H1 (cell line): Measurements from ENCODE around the gene UBAC1. TPM values are rescaled to one million over a fixed set of nuclear protein-coding genes. Genes with fewer than 3 reads are reported as not detected.

ENCODE experiments used
- PHF8 ChIP-seq: fragments of 200-600 bp; sonication (generic); conservative IDR thresholded peaks from 2 replicates; pipeline ENCODE4 v1.7.1; 2012; ENCODE audit warnings: low read depth, mild to moderate bottlenecking, inconsistent platforms, low read length, moderate library complexity
- polyA plus RNA-seq, 7 experiments: library from polyadenylated mRNA; depleted of rRNA in 3 of 7; stranded (reverse) in 5 of 7; unstranded in 2 of 7; fragments of >200 nt in 5 of 7; fragments of 200-250 nt in 2 of 7; gene quantifications; 1 replicate in 5 of 7; 2 replicates in 1 of 7; 4 replicates in 1 of 7; pipeline versions ENCODE4 v1.2.1 to v1.2.3, GENCODE V29; 2011 to 2013; ENCODE audit warnings: missing spikeins in 2 of 7, mixed read lengths in 2 of 7
- total RNA-seq: library from RNA; stranded (reverse); fragmentation: NEBNext Ultra II Directional; extraction: Animal tissue kit (Norgen Biotek cat#: 25700); gene quantifications from 2 replicates; pipeline ENCODE4 v1.2.1, GENCODE V29; 2021

The UBAC1 gene
- total and polyA plus RNA-seq, 2 of the 8 experiments (the other 6 are each of a cell fraction or from before 2014, with no cell fraction given), result 59.3 to 85.2 TPM

DNA sequence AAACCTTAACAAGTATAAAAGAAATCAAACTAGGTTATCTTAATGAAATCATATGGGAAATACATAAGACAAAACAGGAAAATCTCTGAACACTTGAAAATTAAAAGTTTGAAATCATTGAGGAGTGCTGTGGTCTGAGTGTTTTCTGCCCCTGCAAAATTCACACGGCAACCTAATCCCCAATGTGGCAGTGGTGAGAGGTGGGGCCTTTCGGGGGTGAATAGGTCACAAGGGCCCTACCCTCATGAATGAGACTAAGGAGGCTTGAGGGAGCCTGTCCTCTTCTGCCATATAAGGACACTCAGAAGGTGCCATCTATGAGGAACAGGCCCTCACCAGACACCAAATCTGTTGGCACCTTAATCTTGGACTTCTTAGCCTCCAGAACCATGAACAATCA is 64.5 kb downstream of the UBAC1 start (continued):
- no peak for TF ChIP-seq PHF8
